Activated CD8-positive, alpha-beta T cell treated with anti-CD3 and anti-CD28 coated beads for 36 hours (primary cell): Measurements from ENCODE around the gene STK32C. TPM values are rescaled to one million over a fixed set of nuclear protein-coding genes. Genes with fewer than 3 reads are reported as not detected.

Source experiments
- ATAC-seq: fragments of 200-7000 bp; cut with Tn5 transposase; one replicate; pipeline ENCODE4 v1.10.0; 2021; ENCODE audit warnings: mild to moderate bottlenecking, moderate library complexity
- CTCF ChIA-PET: fragments of 350-600 bp; sonication (Branson Sonifier 250); formaldehyde crosslinking; loops from one replicate; lab custom pipeline; 2021; ENCODE audit warnings: antibody characterized with exemption; lab: Charles Lee
- POLR2A ChIA-PET: fragments of 350-600 bp; sonication (Branson Sonifier 250); formaldehyde crosslinking; loops from one replicate; lab custom pipeline; 2021; ENCODE audit warnings: antibody characterized with exemption; lab: Charles Lee
- DNase-seq: peaks from one replicate; pipeline ENCODE4 v3.0.0-alpha.2; 2020
- H3K27ac Mint-ChIP-seq: one replicate; pipeline ENCODE4 v1.8.0; 2021; ENCODE audit warnings: mild to moderate bottlenecking, mixed read lengths
- H3K27me3 Mint-ChIP-seq: one replicate; pipeline ENCODE4 v1.8.0; 2021; ENCODE audit warnings: mixed read lengths
- H3K36me3 Mint-ChIP-seq: one replicate; pipeline ENCODE4 v1.8.0; 2021; ENCODE audit warnings: low read depth, mixed read lengths
- H3K4me1 Mint-ChIP-seq: one replicate; pipeline ENCODE4 v1.8.0; 2021; ENCODE audit warnings: low read depth, mixed read lengths
- H3K4me3 Mint-ChIP-seq: one replicate; pipeline ENCODE4 v1.8.0; 2021; ENCODE audit warnings: mild to moderate bottlenecking, moderate library complexity, mixed read lengths
- H3K9me3 Mint-ChIP-seq: one replicate; pipeline ENCODE4 v1.8.0; 2021; ENCODE audit warnings: mixed read lengths
- intact Hi-C: fragments of 100-400 bp; cut with micrococcal nuclease; formaldehyde crosslinking; loops from one replicate; pipeline ENCODE4 v1.10.0; 2022
- total RNA-seq, 2 experiments: library from RNA; stranded (reverse); gene quantifications; one replicate each; pipeline ENCODE4 v1.2.3, GENCODE V29; 2021
- TF ChIP-seq, protein P1 (sequence below): fragments of 200-600 bp; IDR thresholded peaks from one replicate; pipeline ENCODE4 v1.8.0; 2022; ENCODE audit warnings: antibody characterized with exemption, mild to moderate bottlenecking

STK32C gene
- total RNA-seq, 2 experiments from 2014 or later, result 29.3 to 31.4 TPM

DNA sequence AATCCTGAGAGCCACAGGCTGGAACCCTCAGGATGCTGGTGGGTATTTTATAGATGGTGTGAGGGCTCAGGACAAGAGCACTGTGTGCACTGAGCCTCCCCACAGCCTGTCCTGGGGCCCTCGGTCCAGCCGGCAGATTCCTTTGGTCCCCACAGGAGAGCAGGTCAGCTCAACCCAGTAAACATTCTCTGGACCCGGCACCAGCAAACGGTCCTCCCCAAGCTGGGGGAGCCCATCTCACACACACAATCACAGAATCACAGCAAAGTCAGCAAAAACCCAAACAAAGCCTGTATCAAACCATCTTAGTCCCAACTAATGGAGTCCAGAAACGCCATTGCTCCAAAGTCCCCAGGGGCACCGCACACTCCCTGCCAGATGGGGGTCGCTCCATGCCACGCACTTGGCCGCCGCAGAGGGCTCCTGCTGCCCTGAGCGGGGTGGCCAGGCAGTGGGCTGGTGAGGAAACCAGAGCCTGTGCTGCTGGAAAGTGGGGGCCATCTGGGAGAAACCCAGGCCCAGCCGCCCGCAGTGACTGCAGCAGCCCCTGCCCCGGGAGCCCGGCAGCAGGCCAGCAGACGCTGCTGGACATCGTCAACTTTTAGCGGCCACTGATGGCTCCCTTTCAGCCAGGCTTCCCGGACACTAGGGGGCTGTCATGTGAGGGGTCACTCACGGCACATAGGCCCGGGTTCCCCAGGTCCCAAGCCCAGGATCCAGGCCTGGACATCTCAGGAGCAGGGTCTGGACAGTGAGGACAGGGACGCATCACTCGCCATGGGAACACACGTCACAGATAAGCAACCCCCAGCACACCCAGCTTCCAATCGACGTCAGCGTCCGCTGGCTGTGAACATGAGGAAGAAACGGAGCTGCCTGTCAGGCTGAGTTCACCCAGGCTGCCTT is 68.4 kb downstream of the STK32C start:
- no peaks in the 10 kb centered on the region for H3K27me3 Mint-ChIP-seq
- no peak overlapping the region for H3K27ac Mint-ChIP-seq
- H3K4me3 Mint-ChIP-seq, result no peak overlapping the region
- H3K9me3 Mint-ChIP-seq, result no peaks in the 10 kb centered on the region
- TF ChIP-seq, protein P1, sequence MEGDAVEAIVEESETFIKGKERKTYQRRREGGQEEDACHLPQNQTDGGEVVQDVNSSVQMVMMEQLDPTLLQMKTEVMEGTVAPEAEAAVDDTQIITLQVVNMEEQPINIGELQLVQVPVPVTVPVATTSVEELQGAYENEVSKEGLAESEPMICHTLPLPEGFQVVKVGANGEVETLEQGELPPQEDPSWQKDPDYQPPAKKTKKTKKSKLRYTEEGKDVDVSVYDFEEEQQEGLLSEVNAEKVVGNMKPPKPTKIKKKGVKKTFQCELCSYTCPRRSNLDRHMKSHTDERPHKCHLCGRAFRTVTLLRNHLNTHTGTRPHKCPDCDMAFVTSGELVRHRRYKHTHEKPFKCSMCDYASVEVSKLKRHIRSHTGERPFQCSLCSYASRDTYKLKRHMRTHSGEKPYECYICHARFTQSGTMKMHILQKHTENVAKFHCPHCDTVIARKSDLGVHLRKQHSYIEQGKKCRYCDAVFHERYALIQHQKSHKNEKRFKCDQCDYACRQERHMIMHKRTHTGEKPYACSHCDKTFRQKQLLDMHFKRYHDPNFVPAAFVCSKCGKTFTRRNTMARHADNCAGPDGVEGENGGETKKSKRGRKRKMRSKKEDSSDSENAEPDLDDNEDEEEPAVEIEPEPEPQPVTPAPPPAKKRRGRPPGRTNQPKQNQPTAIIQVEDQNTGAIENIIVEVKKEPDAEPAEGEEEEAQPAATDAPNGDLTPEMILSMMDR, result no peak
- DNase-seq, result no peak
- intact Hi-C loops, result no loop called here
- no peaks in the 10 kb centered on the region for H3K36me3 Mint-ChIP-seq
- no peak for ATAC-seq
- no peaks in the 10 kb centered on the region for H3K4me1 Mint-ChIP-seq
- CTCF ChIA-PET, result no interaction called here
- POLR2A ChIA-PET, result interaction anchor here (1.2 kb wide), 1 partner anchor 22 kb away, joined by 4 read pairs; no protein-coding TSS in a partner anchor

DNA sequence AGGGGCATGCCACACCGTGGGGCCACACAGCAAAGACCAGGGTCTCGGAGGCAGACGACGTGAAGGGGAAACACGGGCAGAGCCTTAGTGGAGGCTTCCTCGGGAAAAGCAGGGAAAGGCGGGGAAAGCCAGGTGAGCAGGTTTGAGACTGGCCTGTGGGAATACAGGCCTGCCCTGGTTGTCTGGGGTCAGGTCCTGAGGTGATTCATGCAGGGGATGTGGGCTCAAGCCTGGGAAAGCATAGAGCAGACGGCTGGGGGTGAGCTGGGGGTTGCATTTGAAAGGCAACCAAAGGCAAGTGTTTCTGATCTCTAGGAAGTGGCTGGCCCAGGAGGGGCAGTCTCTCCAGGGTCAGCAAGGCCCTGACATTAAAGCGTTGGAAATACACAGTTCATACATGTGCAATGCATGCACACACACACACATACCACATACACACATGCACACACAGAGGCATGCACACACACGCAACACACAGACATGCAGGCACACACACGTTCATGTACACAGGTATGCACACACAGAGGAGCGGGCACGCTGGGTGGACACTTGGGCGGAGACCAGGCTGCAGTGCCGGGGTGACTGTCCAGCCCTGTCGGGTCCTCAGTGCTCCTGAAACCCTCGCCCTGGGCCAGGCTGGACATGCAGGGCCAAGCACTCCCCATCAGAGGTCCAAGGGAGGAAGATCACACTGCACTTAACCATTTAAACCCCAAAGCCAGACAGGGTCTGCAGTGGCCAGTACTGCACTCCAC is 69.2 kb downstream of the STK32C start:
- no peak for DNase-seq
- no peaks in the 10 kb centered on the region for H3K9me3 Mint-ChIP-seq
- no peak for ATAC-seq
- POLR2A ChIA-PET, result interaction anchor here (0.5 kb wide), 1 partner anchor 464 kb away, joined by 3 read pairs; no protein-coding TSS in a partner anchor
- H3K4me3 Mint-ChIP-seq, result no peak overlapping the region
- intact Hi-C loops, result no loop called here
- no peaks in the 10 kb centered on the region for H3K27me3 Mint-ChIP-seq
- H3K27ac Mint-ChIP-seq, result no peak overlapping the region
- H3K36me3 Mint-ChIP-seq, result no peaks in the 10 kb centered on the region
- CTCF ChIA-PET, result interaction anchor here (0.7 kb wide), 1 partner anchor 390 kb away, joined by 3 read pairs; no protein-coding TSS in a partner anchor
- TF ChIP-seq, protein P1, result no peak
- no peaks in the 10 kb centered on the region for H3K4me1 Mint-ChIP-seq

DNA sequence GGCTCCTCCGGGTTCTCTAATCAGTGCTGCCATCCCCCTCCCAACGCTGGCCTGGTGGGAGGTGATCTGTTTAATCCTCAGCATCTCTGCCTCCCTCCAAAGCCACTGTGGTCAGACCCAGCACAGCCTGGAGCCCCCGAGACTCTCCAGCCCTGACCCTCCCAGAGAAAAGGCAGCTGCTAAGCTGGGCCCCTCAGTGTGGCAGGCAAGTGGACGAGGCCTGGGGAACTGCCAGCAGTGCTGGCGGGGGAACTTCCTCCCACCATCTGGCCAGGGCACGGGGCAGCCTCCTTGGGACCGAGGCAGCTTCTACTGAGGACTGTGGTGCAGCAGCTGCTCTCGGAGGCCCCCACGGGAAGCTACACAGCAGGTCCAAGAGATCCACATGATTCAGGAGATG is 69.9 kb downstream of the STK32C start:
- CTCF ChIA-PET, result interaction anchor here (0.7 to 1.1 kb wide), 3 partner anchors 14 to 391 kb away, joined by 3 read pairs; no protein-coding TSS in a partner anchor

DNA sequence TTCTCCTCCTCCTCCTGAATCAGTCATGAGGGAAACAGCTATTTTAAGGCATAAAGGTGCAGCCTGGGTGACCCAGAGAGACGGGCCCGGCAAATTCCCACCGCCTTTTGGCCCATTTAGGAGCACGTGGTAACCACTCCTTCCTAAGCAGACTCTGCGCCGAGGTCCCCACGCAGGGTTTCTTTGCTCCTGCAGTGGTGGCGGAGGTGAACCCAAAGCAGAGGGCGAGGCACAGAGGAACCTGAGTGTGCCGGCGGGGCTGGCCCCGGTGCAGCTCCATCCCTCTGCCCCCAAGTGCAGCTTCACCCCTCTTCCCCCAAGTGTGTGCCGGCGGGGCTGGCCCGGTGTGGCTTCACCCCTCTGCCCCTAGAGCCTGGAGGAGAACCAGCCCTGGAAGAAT is 70.4 kb downstream of the STK32C start:
- no peaks in the 10 kb centered on the region for H3K27me3 Mint-ChIP-seq
- CTCF ChIA-PET, result interaction anchor here (0.7 to 1.1 kb wide), 3 partner anchors 14 to 391 kb away, joined by 3 read pairs; no protein-coding TSS in a partner anchor

More for the DNA sequence above, 69.9 kb downstream of the STK32C start:
- POLR2A ChIA-PET, result interaction anchor here (0.5 kb wide), 1 partner anchor 464 kb away, joined by 3 read pairs; no protein-coding TSS in a partner anchor
- no peaks in the 10 kb centered on the region for H3K27me3 Mint-ChIP-seq
- no peak for ATAC-seq
- no peaks in the 10 kb centered on the region for H3K9me3 Mint-ChIP-seq
- peaks cover 5% of the 10 kb centered on the region for H3K4me1 Mint-ChIP-seq
- DNase-seq, result no peak
- H3K36me3 Mint-ChIP-seq, result no peaks in the 10 kb centered on the region
- TF ChIP-seq, protein P1, result no peak
- no peak overlapping the region for H3K4me3 Mint-ChIP-seq
- intact Hi-C loops, result no loop called here
- H3K27ac Mint-ChIP-seq, result no peak overlapping the region

More for the DNA sequence above, 70.4 kb downstream of the STK32C start:
- Mint-ChIP-seq H3K27ac (no peak overlapping the region), H3K4me3 (no peak overlapping the region), H3K9me3 (no peaks in the 10 kb centered on the region), H3K36me3 (no peaks in the 10 kb centered on the region), H3K4me1 (peaks cover 7% of the 10 kb centered on the region)
- DNase-seq, result no peak
- intact Hi-C loops, result no loop called here
- TF ChIP-seq, protein P1, result no peak
- POLR2A ChIA-PET, result no interaction called here
- no peak for ATAC-seq
